Measurements from ENCODE around the gene ANXA11.
"Not testable (repeated sequence)": the region's sequence is repeated elsewhere in the genome, so short reads cannot be mapped to it uniquely, and the experiment has no call there.

GRCh38 chr10:80251703-80252280, 46.5 kb upstream of the ANXA11 start:
- TF ChIP-seq POLR2A (IDR thresholded peaks at IDR 0.05; ENCODE audit: extremely low read depth, insufficient read length); MYC (IDR thresholded peaks at IDR 0.05; ENCODE audit: low read depth, low read length); MAX (IDR thresholded peaks at IDR 0.05; ENCODE audit: low read depth, low read length): not testable (repeated sequence)
- TF ChIP-seq, protein P1, sequence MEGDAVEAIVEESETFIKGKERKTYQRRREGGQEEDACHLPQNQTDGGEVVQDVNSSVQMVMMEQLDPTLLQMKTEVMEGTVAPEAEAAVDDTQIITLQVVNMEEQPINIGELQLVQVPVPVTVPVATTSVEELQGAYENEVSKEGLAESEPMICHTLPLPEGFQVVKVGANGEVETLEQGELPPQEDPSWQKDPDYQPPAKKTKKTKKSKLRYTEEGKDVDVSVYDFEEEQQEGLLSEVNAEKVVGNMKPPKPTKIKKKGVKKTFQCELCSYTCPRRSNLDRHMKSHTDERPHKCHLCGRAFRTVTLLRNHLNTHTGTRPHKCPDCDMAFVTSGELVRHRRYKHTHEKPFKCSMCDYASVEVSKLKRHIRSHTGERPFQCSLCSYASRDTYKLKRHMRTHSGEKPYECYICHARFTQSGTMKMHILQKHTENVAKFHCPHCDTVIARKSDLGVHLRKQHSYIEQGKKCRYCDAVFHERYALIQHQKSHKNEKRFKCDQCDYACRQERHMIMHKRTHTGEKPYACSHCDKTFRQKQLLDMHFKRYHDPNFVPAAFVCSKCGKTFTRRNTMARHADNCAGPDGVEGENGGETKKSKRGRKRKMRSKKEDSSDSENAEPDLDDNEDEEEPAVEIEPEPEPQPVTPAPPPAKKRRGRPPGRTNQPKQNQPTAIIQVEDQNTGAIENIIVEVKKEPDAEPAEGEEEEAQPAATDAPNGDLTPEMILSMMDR (IDR thresholded peaks at IDR 0.05; ENCODE audit: low read depth, low read length) = not testable (repeated sequence)
